Brain pericyte (primary cell): Measurements from ENCODE around the gene RALY.
"Not testable (repeated sequence)": the region's sequence is repeated elsewhere in the genome, so short reads cannot be mapped to it uniquely, and the experiment has no call there.

Experiments
- DNase-seq: peaks from one replicate; pipeline ENCODE4 v3.0.0-alpha.2; 2012; ENCODE audit warnings: low read depth, low spot score

The RALY gene

GRCh38 chr20:34015401-34016335, 22.0 kb downstream of the RALY start:
- no peak for DNase-seq

- no peak for DNase-seq
Observed at GRCh38 chr20:34016736-34017135, 23.0 kb downstream of the RALY start.

GRCh38 chr20:34017610-34018009, 23.9 kb downstream of the RALY start:
- no peak for DNase-seq

GRCh38 chr20:34018166-34018565, 24.5 kb downstream of the RALY start:
- DNase-seq = no peak

- no peak for DNase-seq
Observed at GRCh38 chr20:34022151-34022838, 28.6 kb downstream of the RALY start.

- DNase-seq = no peak
Observed at GRCh38 chr20:34022839-34023234, 29.1 kb downstream of the RALY start.

- DNase-seq = no peak
Observed at GRCh38 chr20:34023937-34024722, 30.4 kb downstream of the RALY start.

- no peak for DNase-seq
Observed at GRCh38 chr20:34024723-34025351, 31.1 kb downstream of the RALY start.

- DNase-seq = not testable (repeated sequence)
Observed at GRCh38 chr20:34028013-34028412, 34.3 kb downstream of the RALY start.

GRCh38 chr20:34029415-34029814, 35.7 kb downstream of the RALY start:
- DNase-seq = no peak

GRCh38 chr20:34030456-34030855, 36.7 kb downstream of the RALY start:
- DNase-seq = no peak

- no peak for DNase-seq
Observed at GRCh38 chr20:34033903-34034302, 40.2 kb downstream of the RALY start.

GRCh38 chr20:34037121-34037520, 43.4 kb downstream of the RALY start:
- no peak for DNase-seq

GRCh38 chr20:34037767-34038166, 44.1 kb downstream of the RALY start:
- no peak for DNase-seq

GRCh38 chr20:34040300-34040995, 46.7 kb downstream of the RALY start:
- no peak for DNase-seq

GRCh38 chr20:34041226-34041625, 47.5 kb downstream of the RALY start:
- DNase-seq = no peak

- DNase-seq = no peak
Observed at GRCh38 chr20:34042262-34042661, 48.6 kb downstream of the RALY start.

- no peak for DNase-seq
Observed at GRCh38 chr20:34043025-34043424, 49.3 kb downstream of the RALY start.

- no peak for DNase-seq
Observed at GRCh38 chr20:34045294-34045693, 51.6 kb downstream of the RALY start.

- DNase-seq = no peak
Observed at GRCh38 chr20:34045930-34046725, 52.4 kb downstream of the RALY start.
